Raji (cell line): ENCODE results near the gene TMOD3.

Experiments
- POLR2A ChIP-seq: IDR thresholded peaks from 2 replicates; pipeline ENCODE4 v1.6.1; 2011; ENCODE audit warnings: low read depth, low read length, control low read depth; ENCODE audit not compliant: insufficient read depth

Gene TMOD3

GRCh38 chr15:51874751-51875644 is 45.5 kb downstream of the TMOD3 start:
- TF ChIP-seq POLR2A, result no peak

DNA sequence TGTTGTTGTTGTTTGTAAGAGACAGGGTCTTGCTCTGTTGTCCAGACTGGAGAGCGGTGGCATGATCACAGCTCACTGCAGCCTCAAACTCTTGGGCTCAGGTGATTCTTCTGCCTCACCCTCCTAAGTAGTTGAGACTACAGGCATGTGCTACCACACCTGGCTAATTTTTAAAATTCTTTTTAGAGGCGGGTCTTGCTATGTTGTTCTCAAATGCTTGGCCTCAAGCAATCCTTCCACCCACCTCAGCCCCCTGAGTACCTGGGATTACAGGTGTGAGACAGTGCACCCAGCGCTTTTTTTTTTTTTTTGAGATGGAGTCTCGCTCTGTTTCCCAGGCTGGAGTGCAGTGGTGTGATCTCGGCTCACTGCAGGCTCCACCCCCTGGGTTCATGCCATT is 46.7 kb downstream of the TMOD3 start:
- TF ChIP-seq POLR2A, result no peak

DNA sequence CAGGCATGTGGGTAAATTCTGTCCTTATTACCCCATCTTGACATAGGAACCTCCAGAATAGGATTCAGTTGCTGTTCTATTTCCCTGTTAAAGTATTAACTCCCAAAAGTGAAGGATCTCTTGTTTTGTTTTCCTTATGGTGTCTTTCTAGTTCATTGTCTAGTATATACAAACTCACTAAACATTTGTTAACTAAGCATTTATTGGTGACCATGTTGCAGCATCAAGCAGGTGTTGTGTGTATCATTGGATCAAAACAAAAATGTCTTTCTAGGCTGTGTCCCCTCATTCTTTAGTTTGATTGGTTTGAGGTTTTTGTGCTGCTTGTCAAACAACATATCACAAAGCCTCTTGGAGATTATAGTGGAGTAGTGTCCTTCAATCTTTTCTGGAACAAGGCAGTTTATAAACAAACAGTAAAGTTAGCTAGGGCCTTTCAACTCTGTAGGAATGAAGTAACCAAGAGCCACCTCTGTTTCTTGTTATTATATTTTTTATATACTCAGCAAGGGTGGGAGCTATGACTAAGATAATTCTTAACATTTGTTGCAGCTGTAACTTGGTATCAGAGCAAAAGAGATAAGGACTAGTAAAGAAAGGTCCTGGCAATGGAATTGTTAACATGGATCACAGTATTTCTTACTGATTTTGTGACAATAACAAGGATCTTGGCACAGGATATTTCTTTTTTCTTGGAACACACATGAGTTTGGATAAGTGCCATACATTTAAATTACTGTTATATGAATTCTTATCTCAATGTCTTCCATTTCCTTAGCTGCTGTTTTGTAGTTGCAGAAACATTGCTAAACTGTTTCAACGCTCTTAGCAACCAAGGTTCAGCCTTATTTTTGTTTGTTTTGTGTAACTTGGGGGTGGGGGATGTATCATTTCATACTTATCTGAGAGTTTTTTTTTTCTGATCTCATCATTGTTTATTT is 49.3 kb downstream of the TMOD3 start:
- no peak for TF ChIP-seq POLR2A

DNA sequence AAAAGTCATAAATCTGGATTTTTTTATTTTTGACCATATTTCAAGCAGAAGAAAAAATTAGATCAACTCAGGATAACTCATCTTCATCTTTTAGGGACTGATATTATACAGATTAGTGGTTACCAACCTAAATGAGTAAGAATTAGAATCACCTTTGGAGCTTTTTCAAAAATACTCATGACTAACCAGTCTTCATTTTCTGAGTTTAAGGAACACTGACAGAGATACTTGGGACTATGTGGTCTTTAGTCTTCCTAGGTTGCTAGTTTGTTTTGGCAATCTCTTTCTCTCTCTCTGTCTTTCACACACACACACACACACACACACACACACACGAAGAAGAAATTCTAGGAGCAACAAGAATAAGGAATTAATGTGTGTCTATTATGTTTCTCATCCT is 50.1 kb downstream of the TMOD3 start:
- TF ChIP-seq POLR2A, result no peak

DNA sequence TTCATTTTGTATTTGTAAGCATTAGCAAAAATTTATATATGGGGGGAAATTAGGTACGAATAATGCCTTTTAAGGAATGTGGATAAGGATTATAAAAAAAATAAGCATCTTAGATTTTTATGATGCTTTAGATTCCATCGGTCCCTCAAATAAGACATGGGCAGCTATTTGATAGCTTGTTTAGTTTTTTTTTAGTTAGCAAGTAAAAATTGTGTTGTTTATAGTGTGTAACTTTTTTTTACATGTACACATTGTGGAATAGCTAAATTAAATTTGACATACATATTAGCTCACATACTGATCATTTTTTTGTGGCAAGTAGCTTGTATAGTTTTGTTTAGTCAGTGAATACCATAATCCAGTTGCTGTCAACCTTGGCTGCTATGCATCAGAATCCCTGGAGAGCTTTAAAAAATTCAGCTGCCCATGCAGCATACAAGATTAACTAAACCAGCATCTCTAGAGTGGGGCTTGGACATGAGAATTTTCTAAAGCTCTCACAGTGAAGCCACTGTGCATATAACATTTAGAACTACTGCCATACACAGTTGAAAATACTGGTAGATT is 53.9 kb downstream of the TMOD3 start:
- TF ChIP-seq POLR2A, result no peak

GRCh38 chr15:51884041-51884440 is 54.6 kb downstream of the TMOD3 start:
- TF ChIP-seq POLR2A, result no peak

DNA sequence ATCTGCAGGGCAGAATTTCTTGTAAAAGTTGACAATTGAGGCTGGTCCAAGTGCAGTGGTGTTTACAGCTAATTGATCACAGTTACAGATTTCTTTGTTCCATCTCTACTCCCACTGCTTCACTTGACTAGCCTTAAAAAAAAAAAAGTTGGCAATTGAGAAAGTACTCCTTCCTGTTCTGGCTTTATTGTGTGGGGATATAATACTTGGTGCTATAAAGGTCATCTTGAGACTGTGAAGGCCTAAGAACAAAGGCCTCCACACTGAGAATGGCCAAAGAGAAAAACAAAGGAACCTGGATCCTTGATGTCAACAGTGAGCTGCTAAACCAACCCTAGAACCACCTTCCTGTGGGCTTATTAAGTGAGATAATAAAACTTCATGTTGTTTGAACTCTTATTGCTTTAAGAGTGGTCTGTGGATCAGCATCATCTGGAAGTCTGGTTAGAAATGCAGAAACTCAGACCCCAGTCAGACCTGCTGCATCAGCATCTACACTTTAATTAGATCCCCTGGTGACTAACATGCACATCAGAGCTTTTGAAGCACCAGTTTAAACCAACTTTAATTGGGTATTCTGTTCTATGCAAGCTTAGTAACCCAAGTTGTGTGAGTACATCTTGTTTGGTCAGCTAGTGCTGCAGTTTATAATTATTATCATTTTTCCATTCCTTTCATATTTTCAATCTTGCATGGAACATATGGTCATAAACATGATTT is 55.2 kb downstream of the TMOD3 start:
- no peak for TF ChIP-seq POLR2A

DNA sequence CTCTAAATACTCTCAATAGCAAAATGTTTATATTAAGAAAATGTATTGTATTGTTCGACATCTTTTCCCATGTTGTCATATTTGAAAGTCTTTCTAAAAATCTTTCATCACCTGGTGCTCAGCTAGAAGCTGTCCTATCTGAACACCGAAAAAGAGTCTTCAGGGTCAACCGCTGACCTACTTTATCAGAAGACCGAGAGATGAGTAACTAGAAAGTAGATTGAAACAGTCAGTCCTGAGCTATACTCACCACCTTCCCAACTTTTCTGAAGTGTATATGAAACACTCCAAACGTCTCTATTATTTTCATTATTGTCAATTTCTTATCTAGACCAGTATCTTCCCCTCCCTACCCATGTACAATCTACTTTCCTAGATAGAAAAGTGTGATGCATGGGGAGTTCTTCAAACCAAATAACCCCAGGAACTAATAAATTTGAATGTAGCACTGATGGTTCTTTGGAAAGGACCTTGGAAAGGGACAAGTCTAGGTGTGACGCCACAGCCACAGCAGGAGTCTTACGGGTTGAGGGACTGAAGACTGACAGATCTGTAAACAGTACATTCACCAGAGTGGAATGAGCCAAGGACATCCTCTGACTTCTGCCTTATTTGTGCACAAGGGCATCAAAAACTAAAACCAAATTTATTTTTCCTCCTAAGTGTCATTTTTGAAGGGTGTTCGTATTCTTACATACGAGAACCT is 58.6 kb downstream of the TMOD3 start:
- TF ChIP-seq POLR2A, result no peak

GRCh38 chr15:51888593-51889195 is 59.2 kb downstream of the TMOD3 start:
- TF ChIP-seq POLR2A, result no peak

DNA sequence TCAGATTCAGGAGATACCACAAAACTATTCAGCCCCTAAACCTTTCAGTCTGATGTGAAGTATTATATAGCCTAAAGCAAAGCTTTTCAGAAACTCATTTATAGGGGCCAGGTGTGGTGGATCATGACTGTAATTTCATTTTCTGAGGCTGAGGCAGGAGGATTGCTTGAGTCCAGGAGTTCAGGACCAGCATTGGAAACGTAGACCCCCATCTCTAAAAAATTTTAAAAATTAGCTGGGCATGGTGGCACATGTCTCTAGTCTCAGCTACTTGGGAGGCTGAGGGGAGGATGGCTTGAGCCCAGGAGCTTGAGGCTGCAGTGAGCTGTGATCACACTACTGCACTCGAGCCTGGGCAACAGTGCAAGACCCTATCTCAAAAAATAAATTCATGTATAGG is 60.0 kb downstream of the TMOD3 start:
- no peak for TF ChIP-seq POLR2A

DNA sequence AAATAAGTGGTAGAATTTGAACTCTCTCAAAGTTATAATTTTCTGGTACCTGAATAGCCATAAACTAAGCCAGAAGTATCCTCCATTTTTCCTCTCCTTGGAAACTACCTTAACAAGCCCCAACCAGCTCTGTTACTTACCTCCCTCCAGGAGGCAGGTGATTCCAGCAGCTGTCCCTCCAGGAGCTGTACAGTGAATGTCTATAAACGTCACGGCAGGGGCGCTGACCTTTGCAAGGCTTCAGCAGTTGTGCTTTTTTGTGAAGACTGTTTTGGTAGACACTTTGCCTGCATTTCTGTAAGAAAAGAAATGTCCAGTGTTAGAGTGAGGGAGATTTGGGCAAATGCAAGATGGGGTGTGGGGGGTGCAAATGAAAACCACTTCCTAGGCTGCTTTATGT is 75.0 kb downstream of the TMOD3 start:
- no peak for TF ChIP-seq POLR2A

- TF ChIP-seq POLR2A, result no peak
These were observed 75.5 kb downstream of the TMOD3 start for GRCh38 chr15:51904931-51905330.

GRCh38 chr15:51907136-51907862 is 77.8 kb downstream of the TMOD3 start:
- no peak for TF ChIP-seq POLR2A
